ENCODE results near the gene FHAD1.

GRCh38 chr1:15286452-15286851 is 39.4 kb downstream of the FHAD1 start:
- TF ChIP-seq CTCF (IDR thresholded peaks at IDR 0.05; ENCODE audit: low read depth, low read length) (no peak), EZH2phosphoT487 (IDR thresholded peaks at IDR 0.05; ENCODE audit: low read depth) (no peak)
